ENCODE results near the gene ANKRD26.

GRCh38 chr10:26959841-26960240 lies 140.5 kb downstream of the ANKRD26 start:
- no peak for TF ChIP-seq POLR2A (IDR thresholded peaks at IDR 0.05)
- TF ChIP-seq CTCF (IDR thresholded peaks at IDR 0.05) = no peak

Measured in right lobe of liver (tissue), 4 donors.